Bronchial epithelial cell (primary cell): ENCODE measurements around the gene AP2A1. TPM values are rescaled to one million over a fixed set of nuclear protein-coding genes. Genes with fewer than 3 reads are reported as not detected.

Experiments used
- DNase-seq: peaks from one replicate; pipeline ENCODE4 v3.0.0-alpha.2; 2010; ENCODE audit warnings: low read depth
- FAIRE-seq: peaks from 2 replicates; lab custom pipeline; 2011; peaks lifted over from hg19 to GRCh38; lab: Jason Lieb, UNC
- H3K27me3 ChIP-seq: 2 replicates; pipeline ENCODE4 v1.5.1; 2011; ENCODE audit warnings: low read length; ENCODE audit not compliant: control insufficient read depth, insufficient read depth
- H3K36me3 ChIP-seq: 2 replicates; pipeline ENCODE4 v1.5.1; 2011; ENCODE audit warnings: low read length; ENCODE audit not compliant: control insufficient read depth, insufficient read depth
- H3K4me3 ChIP-seq: 2 replicates; pipeline ENCODE4 v1.5.1; 2011; ENCODE audit warnings: mild to moderate bottlenecking, low read depth, low read length, control low read depth
- total RNA-seq: library from RNA; depleted of rRNA; stranded (reverse); fragments of >200 nt; gene quantifications from 2 replicates; pipeline ENCODE4 v1.2.1, GENCODE V29; 2014
- TF ChIP-seq, protein P1 (sequence below): IDR thresholded peaks from 2 replicates; pipeline ENCODE4 v1.5.1; 2011; ENCODE audit warnings: mild to moderate bottlenecking, moderate library complexity, low read length, control low read depth, inconsistent platforms; ENCODE audit not compliant: insufficient read depth, severe bottlenecking

AP2A1 gene
- total RNA-seq, 1 donor from 2014 or later, result 25.5 TPM

DNA sequence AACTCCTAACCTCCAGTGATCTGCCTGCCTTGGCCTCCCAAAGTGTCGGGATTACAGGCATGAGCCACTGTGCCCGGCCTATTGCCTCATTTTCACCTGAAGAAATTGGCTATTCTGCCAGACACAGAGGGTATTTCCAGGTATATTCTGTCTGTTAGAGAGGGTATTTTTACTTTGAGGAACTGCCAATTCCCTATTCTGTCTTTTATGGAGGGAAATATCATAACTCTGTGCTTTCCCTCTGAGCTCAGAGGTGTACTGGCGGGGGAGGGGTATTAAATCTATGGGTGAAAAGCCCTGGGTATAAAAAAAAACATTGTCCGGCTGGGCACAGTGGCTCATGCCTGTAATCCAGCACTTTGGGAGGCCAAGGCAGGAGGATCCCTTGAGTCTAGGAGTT lies 28.5 kb upstream of the AP2A1 start:
- Histone ChIP-seq H3K27me3 (no peaks in the 10 kb centered on the region), H3K36me3 (no peaks in the 10 kb centered on the region), H3K4me3 (no peak overlapping the region)
- FAIRE-seq (no peak), DNase-seq (no peak)
- TF ChIP-seq, protein P1, sequence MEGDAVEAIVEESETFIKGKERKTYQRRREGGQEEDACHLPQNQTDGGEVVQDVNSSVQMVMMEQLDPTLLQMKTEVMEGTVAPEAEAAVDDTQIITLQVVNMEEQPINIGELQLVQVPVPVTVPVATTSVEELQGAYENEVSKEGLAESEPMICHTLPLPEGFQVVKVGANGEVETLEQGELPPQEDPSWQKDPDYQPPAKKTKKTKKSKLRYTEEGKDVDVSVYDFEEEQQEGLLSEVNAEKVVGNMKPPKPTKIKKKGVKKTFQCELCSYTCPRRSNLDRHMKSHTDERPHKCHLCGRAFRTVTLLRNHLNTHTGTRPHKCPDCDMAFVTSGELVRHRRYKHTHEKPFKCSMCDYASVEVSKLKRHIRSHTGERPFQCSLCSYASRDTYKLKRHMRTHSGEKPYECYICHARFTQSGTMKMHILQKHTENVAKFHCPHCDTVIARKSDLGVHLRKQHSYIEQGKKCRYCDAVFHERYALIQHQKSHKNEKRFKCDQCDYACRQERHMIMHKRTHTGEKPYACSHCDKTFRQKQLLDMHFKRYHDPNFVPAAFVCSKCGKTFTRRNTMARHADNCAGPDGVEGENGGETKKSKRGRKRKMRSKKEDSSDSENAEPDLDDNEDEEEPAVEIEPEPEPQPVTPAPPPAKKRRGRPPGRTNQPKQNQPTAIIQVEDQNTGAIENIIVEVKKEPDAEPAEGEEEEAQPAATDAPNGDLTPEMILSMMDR, result no peak

DNA sequence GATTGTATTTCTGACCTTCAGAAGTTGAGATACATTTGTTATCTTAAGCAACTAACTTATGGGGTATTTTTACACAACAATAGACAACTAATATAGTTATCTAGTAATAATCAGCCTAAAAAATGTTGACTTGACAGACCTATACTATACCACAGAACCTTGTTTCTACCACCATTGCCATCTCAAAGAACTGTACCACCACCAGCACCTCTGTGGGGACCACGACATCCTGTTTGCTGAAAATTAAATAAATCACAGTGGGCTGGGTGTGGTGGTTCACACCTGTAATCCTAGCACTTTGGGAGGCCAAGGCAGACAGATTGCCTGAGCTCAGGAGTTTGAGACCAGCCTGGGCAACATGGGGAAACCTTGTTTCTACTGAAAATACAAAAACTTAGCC lies 27.7 kb upstream of the AP2A1 start:
- TF ChIP-seq, protein P1, result no peak

DNA sequence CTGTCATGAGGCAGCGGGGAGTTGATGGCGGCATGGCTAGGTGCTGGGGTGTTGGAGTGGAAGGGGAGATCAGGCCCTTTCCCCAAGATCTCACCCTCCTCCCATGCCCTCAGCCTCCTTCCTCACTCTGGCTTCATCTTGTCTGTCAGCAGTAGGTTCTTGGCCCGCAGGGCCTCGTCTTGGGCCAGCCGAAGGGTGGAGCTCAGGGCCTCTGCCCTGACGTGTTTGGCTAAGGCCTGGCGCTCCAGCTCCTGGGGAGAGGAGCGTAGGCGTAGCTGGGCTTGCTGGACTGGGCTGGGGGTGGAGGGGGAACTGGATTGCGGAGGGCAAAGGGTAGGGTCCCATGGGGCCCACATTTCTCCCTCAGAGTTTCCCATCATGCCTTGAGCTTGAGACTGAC lies 26.9 kb upstream of the AP2A1 start:
- DNase-seq, result no peak
- FAIRE-seq, result no peak
- Histone ChIP-seq H3K4me3 (no peak overlapping the region), H3K27me3 (no peaks in the 10 kb centered on the region), H3K36me3 (no peaks in the 10 kb centered on the region)
- TF ChIP-seq, protein P1, result no peak

More for the DNA sequence above, 27.7 kb upstream of the AP2A1 start:
- no peaks in the 10 kb centered on the region for H3K36me3 ChIP-seq
- DNase-seq (no peak), FAIRE-seq (no peak)
- H3K27me3 ChIP-seq, result no peaks in the 10 kb centered on the region
- H3K4me3 ChIP-seq, result no peak overlapping the region

DNA sequence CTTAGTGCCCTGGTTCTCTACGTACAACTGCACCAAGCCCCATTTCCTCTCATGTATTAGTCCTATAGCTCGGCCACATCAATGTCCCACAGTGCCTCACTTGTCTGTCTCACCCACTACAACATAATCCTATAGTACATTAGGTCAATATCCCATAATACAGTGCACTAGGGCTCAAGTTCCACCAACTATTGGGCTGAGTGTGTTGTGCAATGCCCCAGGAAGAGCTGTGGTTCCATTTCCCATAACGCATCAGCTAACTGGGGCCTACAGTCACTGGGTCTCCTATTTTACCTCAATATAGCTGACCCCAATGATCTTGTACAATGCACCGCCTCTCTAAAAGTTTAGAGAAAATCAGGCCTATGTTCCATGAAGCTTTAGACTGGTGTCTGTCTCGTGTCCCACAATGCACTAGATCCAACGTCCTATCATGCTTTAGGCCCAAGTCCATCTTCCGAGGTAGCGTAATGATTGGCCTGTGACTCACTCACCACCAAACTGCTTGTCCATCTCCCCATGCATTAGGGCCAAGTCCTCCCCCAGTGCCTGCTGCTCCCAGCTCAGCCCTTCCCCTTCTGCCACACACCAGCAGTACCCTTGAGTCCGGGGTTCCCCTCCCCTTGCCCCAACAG lies 25.5 kb upstream of the AP2A1 start:
- no peak overlapping the region for H3K4me3 ChIP-seq
- no peaks in the 10 kb centered on the region for H3K27me3 ChIP-seq
- TF ChIP-seq, protein P1, result no peak
- no peaks in the 10 kb centered on the region for H3K36me3 ChIP-seq
- DNase-seq (no peak), FAIRE-seq (no peak)

DNA sequence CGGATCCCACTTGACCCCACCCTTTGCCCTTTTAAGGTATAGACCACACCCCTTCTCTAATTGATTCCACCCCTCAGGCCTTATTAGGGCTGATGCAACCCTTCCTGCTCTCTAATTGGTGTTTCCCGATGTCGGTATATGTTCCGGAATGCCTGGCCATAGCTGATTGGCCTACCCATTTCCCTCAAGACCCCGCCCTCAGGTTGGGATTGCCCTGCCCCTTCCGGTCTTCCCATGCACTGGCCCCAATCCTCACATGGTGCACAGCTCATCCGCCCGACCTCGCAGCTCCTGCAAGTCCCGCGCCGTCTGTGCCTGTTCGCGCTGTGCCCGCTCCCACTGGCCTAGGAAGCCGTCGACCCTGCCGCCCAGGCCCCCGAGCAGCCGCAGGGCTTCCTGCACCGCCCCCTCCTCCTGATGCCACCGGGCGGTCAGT lies 21.8 kb upstream of the AP2A1 start:
- no peak overlapping the region for H3K4me3 ChIP-seq
- H3K36me3 ChIP-seq, result no peaks in the 10 kb centered on the region
- TF ChIP-seq, protein P1, result no peak
- DNase-seq (no peak), FAIRE-seq (no peak)
- no peaks in the 10 kb centered on the region for H3K27me3 ChIP-seq
